Measurements from ENCODE around the gene DYRK4. TPM values are rescaled to one million over a fixed set of nuclear protein-coding genes. Genes with fewer than 3 reads are reported as not detected.

The DYRK4 gene
- total RNA-seq, 2 experiments from 2014 or later = 35.0 TPM

DNA sequence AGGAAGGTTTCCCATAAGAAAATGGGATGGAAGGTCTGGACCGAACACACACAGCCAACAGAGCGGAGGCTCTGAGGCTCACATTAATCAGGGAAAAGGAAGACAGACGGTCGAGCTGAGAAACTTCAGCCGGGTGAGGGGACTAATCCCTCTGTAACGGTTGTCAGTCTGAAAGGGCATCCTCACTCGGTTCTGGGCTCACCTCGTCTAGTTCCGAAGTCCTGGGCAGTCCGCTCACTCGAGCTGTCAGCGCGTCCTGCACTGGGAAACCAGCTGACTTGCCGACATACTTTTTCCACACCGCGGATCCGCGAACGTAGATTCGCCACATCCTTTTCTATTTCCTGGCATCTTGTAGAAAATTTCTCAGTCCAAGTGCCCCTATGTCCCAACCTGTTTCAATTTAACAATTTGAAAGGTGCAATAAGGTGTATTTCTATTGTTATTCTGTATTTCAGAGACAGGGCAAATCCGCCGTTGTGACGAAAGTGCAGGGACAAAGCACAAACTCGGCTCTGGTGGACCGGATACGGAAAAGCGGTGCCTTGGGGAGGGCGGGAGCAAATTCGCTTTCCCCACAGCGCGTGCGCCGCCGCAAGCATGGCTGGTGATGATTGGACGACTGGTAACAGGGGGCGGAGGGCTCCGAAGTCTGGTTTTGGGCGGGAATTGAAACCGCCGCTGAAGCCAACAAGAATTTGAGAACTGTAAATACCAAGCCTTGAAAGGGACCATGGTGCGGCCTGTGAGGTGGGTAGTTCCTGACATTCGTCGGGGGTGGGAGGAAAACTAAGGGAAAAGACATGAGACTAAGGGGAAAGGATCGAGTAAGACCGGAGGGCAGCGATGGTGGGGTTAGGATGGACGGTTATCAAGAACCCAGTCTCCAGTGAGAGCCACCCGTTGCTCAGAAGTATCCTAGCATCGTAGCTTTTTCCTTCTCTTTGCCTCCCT, 23.5 kb upstream of the DYRK4 start, which contains the start of gene RAD51AP1:
RAD51AP1 (plus strand) TSS at position 684 of the 954 bp plus-strand sequence; CDS start at position 734, 50 bp downstream.
- peaks cover 18% of the 10 kb centered on the region for H3K36me3 Mint-ChIP-seq (ENCODE audit: low read depth)
- peak within 1 kb of the TSS; percentile 100 for H3K27ac Mint-ChIP-seq
- DNase-seq (peak; percentile 97), ATAC-seq (peak; percentile 98)
- H3K27me3 Mint-ChIP-seq = no peaks in the 10 kb centered on the region
- H3K4me1 Mint-ChIP-seq (ENCODE audit: low read depth) = peaks cover 23% of the 10 kb centered on the region
- ChIA-PET CTCF (interaction anchor here (1.0 kb wide), 1 partner anchor 116 kb away, joined by 3 read pairs; no protein-coding TSS in a partner anchor), POLR2A (interaction anchor here (0.5 to 1.4 kb wide), 7 partner anchors 9 to 158 kb away, joined by 3 to 4 read pairs (median 3); no protein-coding TSS in a partner anchor)
- no peak for TF ChIP-seq CTCF (IDR thresholded peaks at IDR 0.05)
- peak within 1 kb of the TSS; percentile 98 for H3K4me3 Mint-ChIP-seq
- intact Hi-C loops (cut with micrococcal nuclease) = no loop called here
- H3K9me3 Mint-ChIP-seq = no peaks in the 10 kb centered on the region

DNA sequence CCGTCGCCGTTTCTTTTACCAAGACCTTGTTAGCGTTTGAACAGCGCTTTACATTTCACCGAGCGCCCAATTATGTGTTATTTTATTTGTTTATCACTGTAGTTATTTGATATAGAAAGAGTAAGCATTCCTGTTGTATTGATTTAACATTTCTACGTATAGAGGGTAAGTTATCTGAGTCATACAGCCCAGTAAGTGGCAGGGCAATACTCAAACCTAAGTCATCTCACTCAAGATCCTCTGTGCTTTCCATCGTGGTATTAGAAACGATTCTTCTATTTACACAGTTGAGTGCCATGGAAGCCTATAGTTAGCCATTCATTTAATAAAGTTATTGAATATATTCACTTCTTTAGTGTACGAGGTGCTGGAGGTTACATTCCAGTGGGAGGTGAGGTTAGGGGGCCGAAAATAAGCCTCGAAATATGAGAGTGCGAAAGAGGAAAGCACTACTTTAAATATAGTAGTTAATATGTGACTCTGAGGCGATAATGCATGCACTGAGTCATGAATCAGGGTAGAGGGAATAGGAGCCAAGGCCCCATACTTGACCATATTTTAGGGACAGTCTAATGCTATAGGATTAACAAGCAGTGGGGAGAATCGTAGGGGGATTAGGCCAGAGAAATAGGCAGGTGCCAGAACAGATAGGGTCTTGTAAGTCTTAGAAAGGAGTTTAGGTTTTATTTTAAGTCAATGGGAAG, 22.7 kb upstream of the DYRK4 start:
- peak; percentile 18 for ATAC-seq
- TF ChIP-seq CTCF (IDR thresholded peaks at IDR 0.05) = no peak
- intact Hi-C loops (cut with micrococcal nuclease) = no loop called here
- ChIA-PET CTCF (no interaction called here), POLR2A (interaction anchor here (0.9 kb wide), 1 partner anchor 16 kb away, joined by 3 read pairs; no protein-coding TSS in a partner anchor)
- Mint-ChIP-seq H3K4me1 (ENCODE audit: low read depth) (peaks cover 23% of the 10 kb centered on the region), H3K9me3 (no peaks in the 10 kb centered on the region), H3K27ac (peak overlapping the region; percentile 100), H3K36me3 (ENCODE audit: low read depth) (peaks cover 25% of the 10 kb centered on the region), H3K4me3 (peak overlapping the region; percentile 98), H3K27me3 (no peaks in the 10 kb centered on the region)
- DNase-seq = no peak

- POLR2A ChIA-PET = interaction anchor here (1.6 kb wide), 1 partner anchor 109 kb away, joined by 5 read pairs; the partner anchor contains the start of genes AKAP3 and NDUFA9
Measured at GRCh38 chr12:4540170-4540569, 21.8 kb upstream of the DYRK4 start.

DNA sequence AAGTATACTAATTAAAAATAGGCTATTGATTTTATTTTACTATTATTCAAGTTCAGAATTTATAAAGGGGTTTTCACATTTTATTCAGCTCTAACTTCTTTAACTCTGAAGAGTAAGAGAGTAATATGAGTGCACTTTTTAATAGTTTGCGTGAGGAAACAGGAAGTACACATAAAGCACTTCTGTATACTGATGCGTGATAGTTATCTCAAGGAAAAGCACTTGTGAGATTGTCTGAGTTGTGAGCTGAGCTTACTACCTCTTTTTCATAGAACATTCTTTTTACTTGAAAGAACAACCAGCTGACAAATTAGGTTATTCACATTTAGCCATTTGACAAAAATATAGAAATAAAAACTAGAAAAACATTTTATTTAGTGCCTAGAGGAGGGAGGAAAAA, 21.4 kb upstream of the DYRK4 start:
- POLR2A ChIA-PET = interaction anchor here (1.6 kb wide), 1 partner anchor 108 kb away, joined by 5 read pairs; the partner anchor contains the start of genes AKAP3 and NDUFA9
- peaks cover 33% of the 10 kb centered on the region for H3K36me3 Mint-ChIP-seq (ENCODE audit: low read depth)
- ATAC-seq (no peak), DNase-seq (no peak)
- H3K4me1 Mint-ChIP-seq (ENCODE audit: low read depth) = peaks cover 23% of the 10 kb centered on the region
- no peak overlapping the region for H3K27ac Mint-ChIP-seq
- H3K9me3 Mint-ChIP-seq = no peaks in the 10 kb centered on the region
- CTCF ChIA-PET = interaction anchor here (0.7 kb wide), 1 partner anchor 9 kb away, joined by 3 read pairs; no protein-coding TSS in a partner anchor
- intact Hi-C loops (cut with micrococcal nuclease) = no loop called here
- no peaks in the 10 kb centered on the region for H3K27me3 Mint-ChIP-seq
- no peak overlapping the region for H3K4me3 Mint-ChIP-seq
- TF ChIP-seq CTCF (IDR thresholded peaks at IDR 0.05) = no peak

More at GRCh38 chr12:4540170-4540569, 21.8 kb upstream of the DYRK4 start:
- DNase-seq (no peak), ATAC-seq (no peak)
- H3K27me3 Mint-ChIP-seq = no peaks in the 10 kb centered on the region
- H3K27ac Mint-ChIP-seq = peak overlapping the region; percentile 100
- H3K4me1 Mint-ChIP-seq (ENCODE audit: low read depth) = peaks cover 23% of the 10 kb centered on the region
- intact Hi-C loops (cut with micrococcal nuclease) = no loop called here
- no peak for TF ChIP-seq CTCF (IDR thresholded peaks at IDR 0.05)
- H3K4me3 Mint-ChIP-seq = peak overlapping the region; percentile 98
- H3K36me3 Mint-ChIP-seq (ENCODE audit: low read depth) = peaks cover 32% of the 10 kb centered on the region
- CTCF ChIA-PET = interaction anchor here (0.7 kb wide), 1 partner anchor 8 kb away, joined by 3 read pairs; no protein-coding TSS in a partner anchor
- no peaks in the 10 kb centered on the region for H3K9me3 Mint-ChIP-seq

Measured in activated CD8-positive, alpha-beta T cell treated with anti-CD3 and anti-CD28 coated beads for 36 hours (primary cell).